CD4-positive, alpha-beta T cell treated with Interleukin-6 for 4 hours (primary cell): ENCODE measurements around the gene RPS6KA2.
A peak's percentile ranks its signal among the peaks of the same experiment; 100 is the strongest.

ENCODE experiments used
- DNase-seq: peaks from one replicate; pipeline ENCODE4 v3.0.0-alpha.2; 2020; ENCODE audit warnings: mixed read lengths

RPS6KA2 gene

GRCh38 chr6:166520905-166521834 lies 105.9 kb downstream of the RPS6KA2 start:
- DNase-seq, result no peak

DNA sequence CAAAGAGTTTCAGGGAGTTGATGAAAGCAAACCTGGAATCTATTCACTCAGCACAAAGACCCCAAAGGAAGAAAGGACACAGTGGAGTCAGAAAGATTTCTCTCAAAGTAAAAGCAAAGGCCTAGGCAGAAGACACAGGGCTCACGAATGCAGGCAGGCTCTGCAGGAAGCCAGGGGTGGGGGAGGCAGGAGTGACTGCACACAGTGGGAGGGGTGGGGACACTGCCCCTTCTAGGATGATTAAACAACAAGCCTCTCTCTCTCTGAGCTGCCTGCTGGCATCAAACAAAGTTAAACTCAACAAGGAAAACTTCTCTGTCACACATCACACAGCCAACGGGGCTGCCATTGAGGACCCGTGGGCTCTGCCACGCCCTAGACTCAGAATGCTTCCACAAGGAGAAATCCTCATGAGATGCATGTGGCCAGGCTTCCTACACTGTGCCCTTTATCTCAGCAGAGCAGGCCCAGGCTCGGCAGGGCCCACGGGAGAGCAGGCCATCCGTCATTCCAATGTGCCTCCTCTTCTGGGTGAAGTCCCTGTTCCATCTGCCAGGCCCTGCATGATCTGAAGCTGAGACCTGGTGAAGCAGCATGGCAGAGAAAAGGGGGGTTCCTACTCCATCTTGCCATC lies 110.7 kb downstream of the RPS6KA2 start:
- peak; percentile 7 for DNase-seq

- peak; percentile 72 for DNase-seq
These were observed 111.8 kb downstream of the RPS6KA2 start for GRCh38 chr6:166515072-166515810.

- no peak for DNase-seq
These were observed 112.9 kb downstream of the RPS6KA2 start for GRCh38 chr6:166514196-166514595.

DNA sequence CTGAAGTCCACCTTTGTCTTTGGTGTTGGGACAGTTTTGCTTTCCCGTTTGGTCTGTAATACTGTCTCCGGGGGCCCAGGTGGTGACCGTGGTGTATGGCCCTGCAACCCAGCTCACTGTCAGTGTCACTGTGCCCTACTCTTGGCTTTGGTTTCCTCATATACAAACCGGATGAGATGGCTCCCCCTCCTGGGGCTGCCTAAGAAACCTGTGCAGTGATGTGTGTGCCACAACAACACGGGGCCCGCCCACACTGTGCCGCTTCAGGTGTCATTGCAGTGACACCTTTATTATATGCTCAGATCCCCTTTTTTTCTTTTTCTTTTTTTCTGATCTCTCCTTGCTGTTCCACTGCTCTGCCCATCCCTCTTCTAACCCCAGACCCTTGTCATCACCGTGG lies 114.5 kb downstream of the RPS6KA2 start:
- peak; percentile 69 for DNase-seq

GRCh38 chr6:166511316-166511715 lies 115.7 kb downstream of the RPS6KA2 start:
- no peak for DNase-seq

DNA sequence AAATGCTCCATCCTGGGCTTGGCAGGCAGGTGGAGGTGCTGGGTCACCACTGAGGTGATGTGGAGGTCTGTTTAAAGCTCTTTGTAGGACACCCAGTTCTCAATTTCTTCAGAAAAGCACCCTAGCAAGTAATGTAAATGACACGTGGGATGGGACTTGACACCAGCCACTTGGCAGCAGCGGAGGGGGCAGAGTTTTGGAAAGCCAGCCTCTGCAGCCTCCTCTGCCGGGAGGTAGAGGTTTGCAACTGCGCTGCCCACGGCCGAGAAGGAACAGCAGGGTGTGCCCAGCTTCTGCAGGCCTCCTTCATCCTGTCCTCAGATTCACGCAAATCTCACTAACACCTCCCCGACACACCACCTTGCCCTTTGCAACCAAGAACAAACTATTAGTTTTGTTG lies 117.9 kb downstream of the RPS6KA2 start:
- DNase-seq, result no peak

DNA sequence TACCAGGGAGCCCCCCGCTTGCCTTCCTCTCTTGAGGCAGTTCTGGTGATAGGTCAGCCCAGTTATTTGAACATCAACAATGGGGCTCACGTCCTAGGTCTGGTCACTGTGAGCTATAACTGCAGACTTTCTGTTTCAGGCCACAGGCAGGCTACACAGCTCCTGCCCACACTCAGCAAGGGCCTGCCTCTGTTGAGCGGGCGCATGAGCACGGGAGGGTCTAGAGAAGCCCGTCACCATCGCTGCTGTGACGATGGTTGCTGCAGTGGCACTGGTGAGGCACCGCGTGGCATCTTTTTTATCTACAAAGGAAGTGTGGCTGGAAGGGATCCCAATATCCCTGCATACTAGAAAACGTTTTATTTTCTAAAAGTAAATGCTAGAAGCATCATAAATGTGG lies 118.3 kb downstream of the RPS6KA2 start:
- DNase-seq, result no peak

- no peak for DNase-seq
These were observed 119.1 kb downstream of the RPS6KA2 start for GRCh38 chr6:166507809-166508564.

GRCh38 chr6:166507380-166507779 lies 119.7 kb downstream of the RPS6KA2 start:
- no peak for DNase-seq

DNA sequence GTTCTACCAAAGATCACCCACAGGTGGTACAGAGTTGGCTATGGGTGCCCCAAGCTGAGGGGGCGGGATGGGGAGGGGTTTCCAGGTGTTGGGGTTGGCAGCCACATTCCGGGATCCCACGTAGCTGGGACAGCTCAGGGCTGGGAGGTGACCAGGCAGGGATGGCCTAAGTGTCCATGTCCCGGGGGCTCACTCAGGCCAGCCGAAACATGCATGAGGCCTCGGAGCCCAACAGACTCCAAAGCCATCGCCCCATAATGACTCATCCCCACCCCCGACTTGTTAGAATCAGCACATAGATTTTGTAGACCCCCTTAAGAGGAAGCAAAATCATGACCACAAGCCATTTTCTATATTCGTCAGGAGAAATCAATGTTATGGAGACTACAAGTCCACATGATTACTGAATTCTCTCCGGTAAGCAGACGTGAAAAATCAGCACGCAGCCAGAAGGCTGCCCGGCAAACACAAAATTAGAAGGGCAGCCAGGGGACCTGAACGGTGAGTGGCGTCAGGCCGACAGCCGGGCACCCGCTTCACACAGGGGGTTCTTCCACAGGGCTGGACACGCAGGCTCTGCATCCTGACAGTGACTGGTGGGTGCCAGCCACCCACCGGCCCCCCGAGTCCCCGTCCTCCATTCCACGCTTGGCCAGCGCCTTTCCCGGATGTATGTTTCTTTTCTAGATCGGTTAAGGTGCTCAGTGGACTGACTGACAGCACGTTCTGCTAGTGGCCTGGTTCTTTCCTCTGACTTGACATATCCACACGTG lies 121.7 kb downstream of the RPS6KA2 start:
- no peak for DNase-seq

- no peak for DNase-seq
These were observed 123.0 kb downstream of the RPS6KA2 start for GRCh38 chr6:166504100-166504499.

DNA sequence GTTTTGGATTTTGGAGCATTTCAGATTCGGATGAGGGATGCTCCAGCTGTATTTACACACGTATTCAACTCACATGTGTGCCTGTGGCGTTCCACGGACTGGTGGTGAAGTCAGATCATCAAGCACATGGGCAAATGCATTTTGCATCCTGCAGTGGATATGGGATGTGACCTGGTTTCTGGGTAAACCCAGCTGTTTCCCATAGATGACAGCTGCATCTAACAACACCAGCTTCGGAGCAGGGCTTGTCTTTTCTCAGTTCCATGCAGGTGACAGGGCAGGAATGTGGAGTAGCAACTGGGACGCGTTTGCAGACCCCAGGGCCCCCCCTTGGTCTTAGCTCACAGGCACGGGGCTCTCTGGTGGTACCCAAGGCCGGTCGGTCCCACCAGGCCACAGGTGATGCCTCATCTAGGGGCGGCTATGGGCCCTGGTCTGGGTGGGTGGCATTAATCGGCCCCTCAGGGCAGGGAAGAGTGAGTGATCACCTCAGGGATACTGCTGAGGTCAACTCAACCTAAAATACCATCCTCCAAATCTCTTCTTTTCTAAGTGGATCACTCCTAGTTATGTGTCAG lies 123.8 kb downstream of the RPS6KA2 start:
- DNase-seq, result no peak

GRCh38 chr6:166502453-166502852 lies 124.6 kb downstream of the RPS6KA2 start:
- no peak for DNase-seq

- no peak for DNase-seq
These were observed 125.8 kb downstream of the RPS6KA2 start for GRCh38 chr6:166501246-166501645.

DNA sequence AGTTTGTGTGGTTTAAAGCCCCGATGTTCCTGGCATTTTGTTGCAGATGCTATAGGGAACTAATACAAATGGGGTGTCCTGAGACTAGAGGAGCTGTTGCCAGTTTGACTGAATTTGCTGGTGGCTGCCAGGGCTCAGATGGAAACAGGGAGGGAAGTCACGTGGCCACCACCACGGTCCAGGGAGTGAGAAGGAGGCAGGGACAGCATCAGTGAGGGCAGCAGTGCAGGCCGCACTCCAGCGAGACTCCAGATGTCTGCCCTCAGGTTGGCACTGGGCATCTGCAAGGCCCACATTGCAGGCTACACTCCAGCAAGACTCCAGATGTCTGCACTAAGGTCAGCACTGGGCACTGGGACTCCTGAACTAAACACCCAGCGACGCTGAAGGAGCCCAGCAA lies 126.8 kb downstream of the RPS6KA2 start:
- DNase-seq, result no peak

DNA sequence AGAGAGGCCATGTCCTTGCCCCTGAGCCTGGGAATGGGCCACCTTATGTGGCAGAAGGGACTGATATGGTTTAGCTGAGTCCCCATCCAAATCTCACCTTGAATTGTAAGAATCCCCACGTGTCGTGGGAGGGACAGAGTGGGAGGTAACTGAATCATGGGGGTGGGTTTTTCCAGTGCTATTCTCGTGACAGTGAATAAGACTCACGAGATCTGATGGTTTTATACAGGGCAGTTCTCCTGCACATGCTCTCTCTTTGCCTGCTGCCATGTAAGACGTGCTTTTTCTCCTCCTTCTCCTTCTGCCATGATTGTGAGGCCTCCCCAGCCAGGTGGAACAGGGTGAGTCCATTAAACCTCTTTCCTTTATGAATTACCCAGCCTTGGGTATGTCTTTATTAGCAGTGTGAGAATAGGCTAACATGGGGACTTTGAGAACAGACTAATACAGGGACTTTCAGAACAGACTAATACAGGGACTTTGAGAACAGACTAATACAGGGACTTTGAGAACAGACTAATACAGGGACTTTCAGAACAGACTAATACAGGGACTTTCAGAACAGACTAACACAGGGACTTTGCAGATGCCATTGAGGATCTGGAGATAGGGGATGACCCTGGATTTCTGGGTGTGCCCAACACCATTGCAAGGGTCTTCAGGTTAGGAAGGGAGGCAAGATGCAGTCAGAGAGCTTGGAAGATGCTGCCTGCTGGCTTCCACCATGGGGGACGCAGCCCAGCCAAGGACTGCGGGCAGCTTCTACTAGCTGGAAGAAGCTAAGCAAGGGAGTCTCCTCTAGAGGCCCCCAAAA lies 127.5 kb downstream of the RPS6KA2 start:
- DNase-seq, result no peak

DNA sequence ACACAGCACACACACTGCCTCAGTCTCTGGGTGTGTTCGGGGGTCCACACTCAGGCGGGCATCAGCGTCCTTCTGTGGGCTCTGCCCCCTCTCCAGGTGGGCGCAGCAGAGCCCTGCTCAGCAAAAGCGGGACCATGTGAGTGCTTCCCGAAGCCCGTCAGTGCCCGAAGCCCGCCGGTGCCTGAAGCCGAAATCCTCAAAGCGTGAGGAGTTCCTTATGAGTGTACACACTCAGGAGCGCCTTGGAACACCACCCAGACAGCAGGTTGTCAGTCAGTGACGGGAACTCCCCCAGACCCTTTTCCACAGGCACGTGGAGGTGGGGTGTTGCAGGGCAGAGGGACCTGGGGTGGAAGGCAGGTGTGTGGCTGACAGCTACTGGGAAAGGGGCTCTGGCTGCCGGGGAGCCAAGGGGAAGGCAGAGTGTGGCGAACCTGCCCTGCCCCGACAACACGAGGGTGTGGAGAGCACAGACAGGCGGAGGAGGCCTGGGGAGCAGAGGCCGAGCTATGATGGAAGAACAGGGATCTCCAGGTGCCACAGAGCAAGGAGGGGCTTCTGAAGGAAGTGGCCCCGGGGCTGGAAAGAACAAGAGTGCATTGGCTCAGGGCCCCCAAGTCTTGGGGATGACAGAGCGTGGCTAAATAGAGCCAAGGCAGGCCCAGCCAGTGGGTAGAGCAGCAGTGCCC lies 128.2 kb downstream of the RPS6KA2 start:
- no peak for DNase-seq

DNA sequence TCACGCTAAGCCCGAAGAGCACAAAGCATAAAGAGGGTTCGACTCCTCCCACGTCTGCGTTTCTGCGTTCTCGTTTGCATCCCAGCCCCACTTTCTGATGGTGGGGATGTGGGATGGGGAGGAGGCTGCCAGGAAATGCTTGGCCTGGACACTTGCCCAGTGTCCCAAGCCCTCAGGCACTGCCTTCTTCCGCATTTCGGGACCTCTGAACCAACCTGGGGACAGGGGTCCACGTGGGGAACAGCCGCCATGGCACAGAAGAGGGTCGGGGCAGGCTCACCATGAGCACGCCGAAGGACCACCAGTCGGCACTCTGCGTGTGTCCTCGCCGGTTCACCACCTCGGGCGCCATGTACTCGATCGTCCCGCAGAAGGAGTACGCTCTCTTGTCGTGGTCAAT lies 128.8 kb downstream of the RPS6KA2 start:
- DNase-seq, result no peak
